GM18873 (cell line): Measurements from ENCODE around the gene FRY.
"Not testable (repeated sequence)": the region's sequence is repeated elsewhere in the genome, so short reads cannot be mapped to it uniquely, and the experiment has no call there.

Experiments
- ATAC-seq: cut with Tn5 transposase; IDR thresholded peaks from one replicate; pipeline ENCODE4 v1.9.1; 2021; ENCODE audit warnings: mild to moderate bottlenecking, moderate library complexity, moderate number of reproducible peaks; ENCODE audit not compliant: unreplicated experiment, low FRiP score

The FRY gene

GRCh38 chr13:32031025-32031814, at the start of gene FRY:
TSS of gene FRY (plus strand) at chr13:32031774. CDS start at chr13:32031796, 22 bp downstream.
- ATAC-seq, result peak; percentile 65

- no peak for ATAC-seq
Measured at GRCh38 chr13:31982124-31982523, 49.5 kb upstream of the FRY start.

- ATAC-seq, result no peak
Measured at GRCh38 chr13:31982540-31982939, 49.0 kb upstream of the FRY start.

- ATAC-seq, result not testable (repeated sequence)
Measured at GRCh38 chr13:31983696-31984095, 47.9 kb upstream of the FRY start.

GRCh38 chr13:31984388-31984787, 47.2 kb upstream of the FRY start:
- ATAC-seq, result not testable (repeated sequence)

DNA sequence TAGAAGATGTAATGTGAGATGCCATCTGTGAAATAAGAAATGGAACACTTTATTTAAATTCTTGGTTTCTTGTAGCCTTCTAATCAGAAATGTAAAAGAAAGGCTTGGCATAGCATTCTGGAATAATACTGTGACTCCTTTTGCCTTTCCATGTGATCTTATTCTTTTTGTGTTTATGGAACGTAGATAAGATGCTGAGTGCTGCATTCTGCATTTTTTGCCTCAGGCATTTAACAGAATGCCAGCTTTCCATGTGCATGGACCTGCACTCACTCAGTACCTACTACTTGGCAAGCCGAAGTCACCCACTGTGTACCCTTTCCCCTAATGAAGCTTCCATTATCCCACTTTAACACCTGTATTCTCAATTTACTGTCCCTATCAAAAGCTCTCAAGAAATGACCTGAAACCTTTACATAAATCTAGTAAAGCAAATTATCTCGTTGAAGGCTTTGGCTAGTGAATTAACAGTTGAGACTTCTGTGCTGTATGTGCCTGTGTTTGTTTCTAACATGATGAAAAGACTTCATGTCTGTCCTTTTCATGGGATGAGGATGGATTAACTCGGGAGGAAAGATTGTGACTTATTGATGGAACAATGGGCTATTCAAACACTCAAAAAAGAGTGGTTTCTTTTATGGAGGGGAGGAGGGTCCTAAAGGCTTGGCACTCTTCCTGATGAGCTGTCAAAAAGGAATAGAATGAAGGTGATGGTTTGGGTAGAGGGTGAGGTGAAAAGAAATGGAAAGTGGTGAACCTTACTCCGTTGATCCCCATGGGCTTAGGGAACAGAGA, 44.7 kb upstream of the FRY start:
- no peak for ATAC-seq

DNA sequence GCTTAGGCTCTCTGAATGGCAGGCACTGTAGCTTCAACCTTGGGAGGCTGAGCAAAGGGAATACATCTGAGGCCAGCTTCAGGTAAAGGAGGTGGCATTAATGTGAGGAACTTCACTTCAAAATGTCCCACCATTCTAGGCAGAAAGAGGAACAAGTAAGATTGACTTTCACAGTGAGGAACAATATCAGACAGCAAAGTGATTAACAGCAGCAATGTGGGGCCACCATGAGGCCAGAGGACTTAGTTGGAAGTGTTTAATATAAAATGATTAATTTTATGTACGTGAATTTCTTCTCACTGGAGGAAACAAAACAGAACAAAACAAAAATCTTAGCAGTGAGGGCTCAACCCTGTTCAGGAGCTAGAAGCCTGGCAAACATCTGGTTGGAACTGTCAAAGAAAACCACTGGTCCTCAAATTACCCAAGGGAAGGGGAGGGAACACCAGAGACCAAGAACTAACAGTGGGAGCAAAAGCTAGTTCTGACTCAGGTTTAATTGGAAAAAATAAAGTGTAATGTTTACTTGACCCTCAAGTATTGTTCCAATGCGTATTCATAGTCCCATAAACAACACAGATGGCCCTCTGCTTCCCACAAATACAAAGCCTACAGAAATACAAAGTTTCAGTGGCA, 43.9 kb upstream of the FRY start:
- ATAC-seq, result no peak

DNA sequence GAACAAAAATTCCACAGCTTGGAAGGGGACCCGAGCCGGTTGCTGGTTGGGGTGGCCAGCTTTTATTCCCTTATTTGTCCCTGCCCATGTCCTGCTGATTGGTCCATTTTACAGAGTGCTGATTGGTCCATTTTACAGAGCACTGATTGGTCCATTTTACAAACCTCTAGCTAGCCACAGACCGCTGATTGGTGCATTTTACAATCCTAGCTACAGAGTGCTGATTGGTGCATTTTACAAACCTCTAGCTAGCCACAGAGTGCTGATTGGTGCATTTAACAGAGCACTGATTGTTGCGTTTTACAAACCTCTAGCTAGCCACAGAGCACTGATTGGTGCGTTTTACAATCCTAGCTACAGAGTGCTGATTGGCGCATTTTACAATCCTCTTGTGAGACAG, 37.2 kb upstream of the FRY start:
- not testable (repeated sequence) for ATAC-seq

- ATAC-seq, result no peak
Measured at GRCh38 chr13:31996601-31997000, 35.0 kb upstream of the FRY start.

- ATAC-seq, result no peak
Measured at GRCh38 chr13:31997641-31998040, 33.9 kb upstream of the FRY start.

- ATAC-seq, result no peak
Measured at GRCh38 chr13:31998131-31998530, 33.4 kb upstream of the FRY start.

- ATAC-seq, result not testable (repeated sequence)
Measured at GRCh38 chr13:32000754-32001153, 30.8 kb upstream of the FRY start.

DNA sequence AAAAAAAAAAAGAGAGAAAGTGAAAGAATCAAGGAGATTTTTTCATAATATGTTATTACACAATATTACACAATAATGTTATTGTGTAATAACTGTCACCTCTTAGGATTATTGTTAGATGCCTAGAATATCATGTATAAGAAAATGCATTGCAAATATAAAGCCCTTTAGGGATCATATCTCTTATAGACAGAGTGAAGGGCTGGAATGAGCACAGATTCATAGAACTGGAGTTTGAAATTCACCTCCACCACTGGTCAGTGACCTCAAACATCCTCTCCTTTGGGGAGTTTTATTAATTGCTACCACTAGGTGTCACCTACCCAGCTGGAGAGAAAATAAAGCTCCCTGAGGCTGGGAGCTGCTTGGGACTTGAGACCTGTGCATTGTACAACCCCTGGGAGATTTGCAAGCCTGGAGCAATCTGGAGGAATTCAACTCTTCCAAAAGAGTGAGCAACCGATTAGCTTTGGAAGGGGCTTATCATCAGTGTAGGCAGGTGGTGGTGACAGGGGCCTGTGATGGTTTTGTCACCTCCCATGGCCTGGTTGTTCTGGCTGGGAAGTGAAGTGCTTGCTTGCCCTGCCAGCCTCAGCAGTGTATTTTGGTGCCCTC, 30.3 kb upstream of the FRY start:
- peak; percentile 53 for ATAC-seq

- ATAC-seq, result no peak
Measured at GRCh38 chr13:32001769-32002168, 29.8 kb upstream of the FRY start.

GRCh38 chr13:32002873-32003272, 28.7 kb upstream of the FRY start:
- ATAC-seq, result no peak

DNA sequence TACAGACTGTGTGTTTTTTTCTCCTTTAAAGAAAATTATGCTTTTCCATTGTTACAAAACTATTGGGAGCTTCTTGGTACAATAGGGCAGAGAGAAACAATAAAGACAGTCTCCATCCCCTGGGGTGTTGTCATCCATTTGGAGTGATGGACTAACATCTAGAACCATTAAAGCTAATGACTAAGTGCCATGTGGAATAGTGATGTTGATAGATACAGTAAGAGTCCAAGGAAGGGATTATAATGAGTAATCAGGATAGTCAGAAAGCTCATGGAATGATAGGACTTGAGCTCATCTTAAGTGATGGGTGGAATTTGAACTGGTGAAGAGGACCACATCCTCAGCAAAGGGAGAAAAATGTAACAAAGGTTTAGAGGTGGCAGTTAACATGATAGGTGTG, 24.1 kb upstream of the FRY start:
- no peak for ATAC-seq

- ATAC-seq, result no peak
Measured at GRCh38 chr13:32008518-32009175, 22.9 kb upstream of the FRY start.

DNA sequence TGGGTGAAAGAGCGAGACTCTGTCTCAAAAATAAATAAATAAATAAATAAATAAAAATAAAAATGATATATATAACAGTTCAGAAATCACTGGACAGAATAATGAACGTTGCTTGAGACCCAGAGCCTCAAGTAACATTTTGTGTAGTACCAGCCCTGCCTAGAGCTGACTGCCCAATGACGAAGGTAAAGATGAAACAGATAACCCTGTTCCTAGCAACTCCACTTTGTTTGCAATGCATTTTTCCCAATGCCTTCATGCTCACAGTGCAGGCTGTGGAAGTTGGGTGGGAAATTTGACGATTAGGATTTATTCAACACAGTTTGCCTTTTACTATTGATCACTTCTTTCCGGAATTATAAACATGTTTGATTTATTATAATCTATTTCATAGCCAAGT, 22.2 kb upstream of the FRY start:
- ATAC-seq, result no peak

GRCh38 chr13:32010136-32010535, 21.4 kb upstream of the FRY start:
- no peak for ATAC-seq

- no peak for ATAC-seq
Measured at GRCh38 chr13:32011971-32012370, 19.6 kb upstream of the FRY start.
